Rectal smooth muscle tissue (tissue), 1 donor: ENCODE results near the gene C10orf71.

ENCODE experiments used
- H3K27ac ChIP-seq: one replicate; pipeline ENCODE4 v1.7.0; 2013; ENCODE audit warnings: low read depth, low read length, inconsistent platforms
- H3K27me3 ChIP-seq: one replicate; pipeline ENCODE4 v1.7.0; 2013; ENCODE audit warnings: low read length; ENCODE audit not compliant: control insufficient read depth, insufficient read depth
- H3K36me3 ChIP-seq: one replicate; pipeline ENCODE4 v1.7.0; 2013; ENCODE audit warnings: low read length; ENCODE audit not compliant: control insufficient read depth, insufficient read depth
- H3K4me1 ChIP-seq: one replicate; pipeline ENCODE4 v1.7.0; 2013; ENCODE audit warnings: low read length; ENCODE audit not compliant: control insufficient read depth, insufficient read depth
- H3K4me3 ChIP-seq: one replicate; pipeline ENCODE4 v1.7.0; 2013; ENCODE audit warnings: low read length
- H3K9ac ChIP-seq: one replicate; pipeline ENCODE4 v1.7.0; 2013; ENCODE audit warnings: low read length

C10orf71 gene

GRCh38 chr10:49364747-49365146 is 65.8 kb downstream of the C10orf71 start:
- no peak overlapping the region for H3K27ac ChIP-seq
- H3K9ac ChIP-seq, result no peak overlapping the region
- no peaks in the 10 kb centered on the region for H3K36me3 ChIP-seq
- H3K27me3 ChIP-seq, result peaks cover 2% of the 10 kb centered on the region
- no peaks in the 10 kb centered on the region for H3K4me1 ChIP-seq
- H3K4me3 ChIP-seq, result no peak overlapping the region

- H3K27ac ChIP-seq, result no peak overlapping the region
These were observed 66.3 kb downstream of the C10orf71 start for GRCh38 chr10:49365275-49365674.

DNA sequence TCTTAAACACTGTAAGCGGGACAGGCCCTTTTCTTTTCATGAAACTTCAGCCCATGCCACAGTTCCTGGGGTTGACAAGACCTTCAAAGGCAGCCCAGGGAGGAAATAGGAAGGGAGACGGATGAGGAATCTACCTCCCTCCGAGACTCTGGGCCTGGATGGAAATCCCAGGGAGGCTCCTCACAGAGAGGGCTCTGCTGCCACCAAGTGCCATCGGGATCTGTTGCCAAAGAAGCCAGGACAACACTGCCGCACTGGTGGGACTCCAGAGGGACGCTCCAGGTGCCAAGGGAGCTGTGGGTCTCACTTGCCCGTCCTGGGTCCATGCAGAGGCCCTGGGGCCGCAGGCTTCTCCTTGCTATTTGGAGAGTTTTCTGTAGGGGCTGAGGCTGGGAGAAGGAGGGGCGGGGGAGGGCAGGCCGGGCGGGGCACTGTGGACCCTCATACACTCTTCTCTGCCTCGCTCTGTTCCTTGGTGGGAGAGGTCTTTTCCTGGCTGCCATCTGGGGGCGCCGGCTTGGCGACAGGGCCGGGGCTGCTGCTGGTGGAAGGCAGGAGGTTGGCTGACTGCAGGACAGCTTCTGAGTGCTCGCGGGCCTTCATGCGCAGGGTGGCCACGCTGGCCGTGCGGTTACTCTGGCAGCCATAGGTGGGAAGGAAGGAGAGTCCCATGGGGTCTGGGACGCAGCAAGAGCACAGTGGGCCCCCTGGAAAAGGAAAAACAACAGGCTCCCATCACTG is 66.9 kb downstream of the C10orf71 start:
- Histone ChIP-seq H3K9ac (no peak overlapping the region), H3K4me1 (no peaks in the 10 kb centered on the region), H3K27me3 (peaks cover 2% of the 10 kb centered on the region), H3K27ac (no peak overlapping the region), H3K4me3 (no peak overlapping the region), H3K36me3 (no peaks in the 10 kb centered on the region)

More at GRCh38 chr10:49365275-49365674, 66.3 kb downstream of the C10orf71 start:
- Histone ChIP-seq H3K4me1 (no peaks in the 10 kb centered on the region), H3K9ac (no peak overlapping the region), H3K27me3 (peaks cover 2% of the 10 kb centered on the region), H3K36me3 (no peaks in the 10 kb centered on the region), H3K4me3 (no peak overlapping the region)

GRCh38 chr10:49366460-49366859 is 67.5 kb downstream of the C10orf71 start:
- peaks cover 2% of the 10 kb centered on the region for H3K27me3 ChIP-seq
- H3K27ac ChIP-seq, result no peak overlapping the region
- no peaks in the 10 kb centered on the region for H3K4me1 ChIP-seq
- H3K36me3 ChIP-seq, result no peaks in the 10 kb centered on the region
- no peak overlapping the region for H3K9ac ChIP-seq
- H3K4me3 ChIP-seq, result no peak overlapping the region

DNA sequence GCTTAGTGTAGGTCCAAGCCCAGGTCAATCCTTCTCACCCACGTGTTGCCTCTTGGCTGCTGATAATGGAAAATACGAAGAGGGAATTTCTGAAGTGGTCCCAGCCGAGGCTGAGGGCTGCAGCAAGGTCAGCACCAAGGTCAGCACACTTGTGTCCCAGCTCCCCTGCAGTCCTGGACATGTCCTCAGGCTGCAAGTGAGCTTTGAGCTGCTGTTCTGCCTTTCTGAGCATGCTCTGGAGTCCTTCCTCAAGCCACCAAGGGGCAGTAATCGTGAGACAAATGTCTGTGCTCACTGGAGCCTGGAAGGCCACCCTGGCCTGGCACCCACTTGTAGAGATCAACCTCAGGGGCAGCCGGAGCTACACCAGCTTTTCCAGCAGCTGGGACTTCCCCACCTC is 68.6 kb downstream of the C10orf71 start:
- Histone ChIP-seq H3K27ac (no peak overlapping the region), H3K27me3 (peaks cover 2% of the 10 kb centered on the region), H3K36me3 (no peaks in the 10 kb centered on the region), H3K4me1 (no peaks in the 10 kb centered on the region), H3K4me3 (no peak overlapping the region), H3K9ac (no peak overlapping the region)

- Histone ChIP-seq H3K4me3 (no peak overlapping the region), H3K9ac (no peak overlapping the region), H3K36me3 (no peaks in the 10 kb centered on the region), H3K4me1 (no peaks in the 10 kb centered on the region), H3K27me3 (peaks cover 2% of the 10 kb centered on the region), H3K27ac (no peak overlapping the region)
These were observed 69.3 kb downstream of the C10orf71 start for GRCh38 chr10:49368256-49368655.

GRCh38 chr10:49369216-49370162 is 70.5 kb downstream of the C10orf71 start:
- Histone ChIP-seq H3K27me3 (peaks cover 2% of the 10 kb centered on the region), H3K9ac (no peak overlapping the region), H3K27ac (no peak overlapping the region), H3K4me3 (no peak overlapping the region), H3K4me1 (no peaks in the 10 kb centered on the region), H3K36me3 (no peaks in the 10 kb centered on the region)

DNA sequence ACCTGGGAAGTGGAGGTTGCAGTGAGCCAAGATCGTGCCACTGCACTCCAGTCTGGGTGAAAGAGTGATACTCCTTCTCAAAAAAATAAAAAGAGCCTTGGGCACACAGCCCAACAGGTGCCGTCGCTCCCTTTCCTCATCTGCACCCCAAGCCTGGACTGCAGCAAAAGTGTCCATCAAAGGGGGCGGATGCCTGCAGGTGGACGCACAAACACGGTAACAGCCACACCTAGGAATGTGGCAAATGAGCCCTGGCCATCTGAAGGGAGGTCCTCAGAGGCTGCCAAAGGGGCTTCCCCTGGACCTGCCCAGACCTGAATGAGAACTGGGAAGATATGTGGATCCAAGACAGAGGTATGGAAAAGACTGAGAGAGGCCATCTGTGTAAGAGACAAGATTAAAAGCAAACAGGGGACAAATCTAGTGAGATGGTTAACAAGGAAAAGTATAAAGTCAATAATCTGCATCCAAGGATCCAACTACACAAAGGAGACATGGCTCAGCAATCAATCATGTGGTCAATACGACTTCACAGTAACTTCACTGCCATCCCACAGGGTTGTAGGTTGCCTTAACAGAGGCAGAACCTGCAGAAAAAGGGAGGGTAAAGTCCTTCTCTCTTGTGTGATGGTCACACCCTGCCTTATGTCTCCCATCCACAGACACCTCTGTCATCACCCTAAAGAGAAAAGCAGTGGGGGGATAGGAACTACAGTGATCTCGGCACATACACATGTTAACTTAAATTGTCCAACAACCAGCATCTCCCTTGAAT is 71.5 kb downstream of the C10orf71 start:
- H3K9ac ChIP-seq, result no peak overlapping the region

DNA sequence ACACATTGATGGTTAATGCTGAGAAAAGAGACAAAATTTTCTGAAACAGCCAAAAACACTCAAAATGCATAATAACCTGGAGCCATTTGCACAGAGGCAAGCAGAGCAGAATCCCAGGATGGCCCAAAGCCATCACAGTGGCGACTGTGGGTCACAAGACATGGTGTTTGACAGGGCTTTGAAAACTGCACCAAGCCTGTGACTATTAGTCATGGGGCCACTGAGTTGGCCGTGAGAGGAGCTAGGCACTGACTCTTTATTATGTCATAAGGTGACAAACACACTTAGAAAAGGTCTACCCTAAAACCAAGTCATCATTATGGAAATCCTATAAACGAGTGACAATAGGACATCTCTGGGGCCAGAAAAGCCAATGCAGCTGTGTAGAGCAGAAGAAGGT is 73.0 kb downstream of the C10orf71 start:
- Histone ChIP-seq H3K4me3 (no peak overlapping the region), H3K27me3 (peaks cover 2% of the 10 kb centered on the region), H3K36me3 (no peaks in the 10 kb centered on the region), H3K27ac (no peak overlapping the region), H3K9ac (no peak overlapping the region), H3K4me1 (no peaks in the 10 kb centered on the region)

More for the DNA sequence above, 71.5 kb downstream of the C10orf71 start:
- Histone ChIP-seq H3K27ac (no peak overlapping the region), H3K27me3 (peaks cover 2% of the 10 kb centered on the region), H3K4me3 (no peak overlapping the region), H3K36me3 (no peaks in the 10 kb centered on the region), H3K4me1 (no peaks in the 10 kb centered on the region)

DNA sequence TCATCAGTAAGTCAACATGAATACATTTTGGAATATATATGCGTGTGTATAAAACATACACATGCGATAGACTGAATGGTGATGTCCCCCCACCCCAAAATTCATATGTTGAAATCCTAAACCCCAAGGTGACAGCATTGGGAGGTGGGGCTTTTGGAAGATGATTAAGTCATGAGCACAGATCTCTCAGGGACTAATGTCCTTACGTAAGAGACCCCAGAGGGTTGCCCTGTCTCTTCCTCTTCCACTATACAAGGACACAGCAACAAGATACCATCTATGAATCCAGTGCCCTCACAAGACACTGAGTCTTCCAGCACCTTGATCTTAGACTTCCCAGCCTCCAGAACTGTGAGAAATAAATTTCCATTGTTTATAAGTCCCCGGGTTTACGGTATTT is 74.4 kb downstream of the C10orf71 start:
- Histone ChIP-seq H3K4me3 (no peak overlapping the region), H3K9ac (no peak overlapping the region), H3K4me1 (no peaks in the 10 kb centered on the region), H3K27ac (no peak overlapping the region), H3K27me3 (peaks cover 2% of the 10 kb centered on the region), H3K36me3 (no peaks in the 10 kb centered on the region)

- Histone ChIP-seq H3K27ac (no peak overlapping the region), H3K4me3 (no peak overlapping the region), H3K4me1 (no peaks in the 10 kb centered on the region), H3K36me3 (no peaks in the 10 kb centered on the region), H3K9ac (no peak overlapping the region), H3K27me3 (no peaks in the 10 kb centered on the region)
These were observed 75.8 kb downstream of the C10orf71 start for GRCh38 chr10:49374740-49375139.

DNA sequence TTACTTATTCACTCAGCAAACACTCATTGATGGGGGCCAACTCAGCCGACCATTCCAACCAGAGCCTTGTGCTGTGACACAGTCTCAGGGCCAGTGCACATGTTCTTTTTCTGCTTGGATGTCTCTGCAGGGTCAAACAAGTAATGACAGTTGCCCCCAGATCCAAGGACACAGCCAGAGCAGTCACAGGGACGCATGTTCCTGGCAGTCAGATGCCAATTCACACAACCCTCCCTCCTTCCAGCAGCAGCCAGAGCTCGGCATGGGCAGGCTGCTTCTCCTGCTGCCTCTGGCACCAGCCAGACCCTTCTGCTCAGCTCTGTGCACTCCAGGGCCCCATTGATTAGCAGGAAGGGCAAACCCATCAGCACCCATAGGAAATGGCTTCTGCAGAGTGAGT is 76.6 kb downstream of the C10orf71 start:
- Histone ChIP-seq H3K27ac (no peak overlapping the region), H3K4me1 (no peaks in the 10 kb centered on the region), H3K27me3 (no peaks in the 10 kb centered on the region), H3K4me3 (no peak overlapping the region), H3K36me3 (no peaks in the 10 kb centered on the region), H3K9ac (no peak overlapping the region)
